ENCODE measurements around the gene DNAJC30.
"Not testable (repeated sequence)": the region's sequence is repeated elsewhere in the genome, so short reads cannot be mapped to it uniquely, and the experiment has no call there.

DNAJC30 gene

GRCh38 chr7:73682745-73683055 lies 553 bp downstream of the DNAJC30 start:
- DNase-seq (ENCODE audit: low read depth in 2 of 2), result no peak

GRCh38 chr7:73681031-73681430 lies 2.2 kb downstream of the DNAJC30 start:
- DNase-seq (ENCODE audit: low read depth in 2 of 2), result no peak

- DNase-seq (ENCODE audit: low read depth in 2 of 2), result no peak
Measured at GRCh38 chr7:73680501-73680900, 2.8 kb downstream of the DNAJC30 start.

- no peak for DNase-seq (ENCODE audit: low read depth in 2 of 2)
Measured at GRCh38 chr7:73679709-73680108, 3.5 kb downstream of the DNAJC30 start.

GRCh38 chr7:73678862-73679261 lies 4.4 kb downstream of the DNAJC30 start:
- DNase-seq (ENCODE audit: low read depth in 2 of 2), result no peak

GRCh38 chr7:73676062-73676461 lies 7.2 kb downstream of the DNAJC30 start:
- DNase-seq (ENCODE audit: low read depth in 2 of 2), result not testable (repeated sequence)

GRCh38 chr7:73674468-73675124 lies 8.7 kb downstream of the DNAJC30 start:
- no peak for DNase-seq (ENCODE audit: low read depth in 2 of 2)

GRCh38 chr7:73671857-73672445 lies 11.3 kb downstream of the DNAJC30 start:
- no peak for DNase-seq (ENCODE audit: low read depth in 2 of 2)

GRCh38 chr7:73671322-73671661 lies 12.0 kb downstream of the DNAJC30 start:
- no peak for DNase-seq (ENCODE audit: low read depth in 2 of 2)

GRCh38 chr7:73669858-73670385 lies 13.3 kb downstream of the DNAJC30 start:
- DNase-seq (ENCODE audit: low read depth in 2 of 2), result no peak

- DNase-seq (ENCODE audit: low read depth in 2 of 2), result no peak
Measured at GRCh38 chr7:73669288-73669701, 14.0 kb downstream of the DNAJC30 start.

- DNase-seq (ENCODE audit: low read depth in 2 of 2), result no peak
Measured at GRCh38 chr7:73668886-73669230, 14.4 kb downstream of the DNAJC30 start.

- no peak for DNase-seq (ENCODE audit: low read depth in 2 of 2)
Measured at GRCh38 chr7:73668103-73668885, 15.0 kb downstream of the DNAJC30 start.

- DNase-seq (ENCODE audit: low read depth in 2 of 2), result peak; percentile 82 to 83
Measured at GRCh38 chr7:73667344-73668102, 15.7 kb downstream of the DNAJC30 start, which contains the start of gene VPS37D. VPS37D (plus strand) TSS chr7:73667831; CDS start chr7:73667959, 128 bp downstream.

GRCh38 chr7:73663033-73663432 lies 20.2 kb downstream of the DNAJC30 start:
- DNase-seq (ENCODE audit: low read depth in 2 of 2), result no peak

- not testable (repeated sequence) for DNase-seq (ENCODE audit: low read depth in 2 of 2)
Measured at GRCh38 chr7:73660594-73660993, 22.7 kb downstream of the DNAJC30 start.

GRCh38 chr7:73659983-73660382 lies 23.3 kb downstream of the DNAJC30 start:
- no peak for DNase-seq (ENCODE audit: low read depth in 2 of 2)

- not testable (repeated sequence) for DNase-seq (ENCODE audit: low read depth in 2 of 2)
Measured at GRCh38 chr7:73655309-73655708, 27.9 kb downstream of the DNAJC30 start.

GRCh38 chr7:73652541-73652949 lies 30.7 kb downstream of the DNAJC30 start:
- DNase-seq (ENCODE audit: low read depth in 2 of 2), result no peak

GRCh38 chr7:73650524-73650923 lies 32.7 kb downstream of the DNAJC30 start:
- DNase-seq (ENCODE audit: low read depth in 2 of 2), result no peak

- DNase-seq (ENCODE audit: low read depth in 2 of 2), result no peak
Measured at GRCh38 chr7:73649576-73649975, 33.7 kb downstream of the DNAJC30 start.

All from stimulated activated CD8-positive, alpha-beta memory T cell treated with anti-CD3 and anti-CD28 coated beads, Interleukin-15, amount 100 ng/mL, for 48 hours (primary cell).